Stomach (tissue), 9 donors: ENCODE data around the gene SERPINF2. TPM values are rescaled to one million over a fixed set of nuclear protein-coding genes. Genes with fewer than 3 reads are reported as not detected.
A peak's percentile ranks its signal among the peaks of the same experiment; 100 is the strongest.

Experiments used
- DNase-seq, 2 donors: peaks; one replicate each; pipeline versions ENCODE4 v3.0.0 to v3.0.0-alpha.2; 2013 to 2019
- H3K27ac ChIP-seq, 5 donors: fragments of 200-600 bp in 4 of 5; sonication (generic) in 4 of 5; one replicate each; pipeline ENCODE4 v1.5.1; 2013 to 2019; ENCODE audit warnings: mild to moderate bottlenecking in 1 of 5, moderate library complexity in 1 of 5
- H3K27me3 ChIP-seq, 3 donors: fragments of 200-600 bp; sonication (generic); one replicate each; pipeline ENCODE4 v1.5.1; 2017 to 2019; ENCODE audit warnings: mixed run types in 1 of 3
- H3K36me3 ChIP-seq, 4 donors: fragments of 200-600 bp; sonication (generic); 1 replicate in 3 of 4; 2 replicates in 1 of 4; pipeline ENCODE4 v1.5.1; 2016 to 2019
- H3K4me1 ChIP-seq, 4 donors: fragments of 200-600 bp; sonication (generic); one replicate each; pipeline ENCODE4 v1.5.1; 2016 to 2019
- H3K4me3 ChIP-seq, 4 donors: fragments of 200-600 bp; sonication (generic) in 3 of 4; one replicate each; pipeline ENCODE4 v1.5.1; 2016 to 2019; ENCODE audit warnings: mild to moderate bottlenecking in 1 of 4
- H3K9me3 ChIP-seq, 4 donors: fragments of 200-600 bp; sonication (generic); one replicate each; pipeline ENCODE4 v1.5.1; 2016 to 2019
- EP300 ChIP-seq: sonication (generic); formaldehyde crosslinking; IDR thresholded peaks from one replicate; pipeline ENCODE4 v1.6.1; 2017; ENCODE audit warnings: antibody characterized with exemption
- POLR2A ChIP-seq, 4 donors: fragments of 450-650 bp; IDR thresholded peaks; one replicate each; pipeline ENCODE4 v1.6.1; 2016; ENCODE audit warnings: antibody characterized with exemption in 4 of 4, control low read depth in 2 of 4, mild to moderate bottlenecking in 1 of 4, moderate library complexity in 1 of 4
- POLR2AphosphoS5 ChIP-seq, 3 donors: sonication (generic); formaldehyde crosslinking; IDR thresholded peaks; one replicate each; pipeline ENCODE4 v1.6.1; 2016; ENCODE audit warnings: antibody characterized with exemption in 3 of 3
- WGBS, 5 donors: extraction: QIAGEN DNeasy Blood & Tissue Kit in 3 of 5; methylation state at CpG; one replicate each; pipeline versions ENCODE4 v1.1.5 to v1.1.7; 2013 to 2018; 5-methylcytosine and 5-hydroxymethylcytosine counted together
- intact Hi-C: fragments of 100-400 bp; cut with DNase I; formaldehyde crosslinking; loops from one replicate; pipeline ENCODE4 v1.15.1; 2023; ENCODE audit warnings: low total_unique reads
- polyA plus RNA-seq, 3 donors: library from polyadenylated mRNA; stranded (reverse); fragments of 200-250 nt; gene quantifications; one replicate each; pipeline ENCODE4 v1.2.3, GENCODE V29; 2013
- total RNA-seq, 5 donors: library from RNA; depleted of rRNA; stranded (reverse); fragments of >200 nt; gene quantifications; one replicate each; pipeline versions ENCODE4 v1.1.0 to v1.2.3, GENCODE V29; 2014 to 2016
- TF ChIP-seq, protein P1 (sequence below), 7 experiments: fragments of 450-650 bp in 4 of 7; fragments of 200-600 bp in 3 of 7; sonication (generic) in 3 of 7; IDR thresholded peaks; one replicate each; pipeline ENCODE4 v1.5.1; 2016 to 2019; ENCODE audit warnings: antibody characterized with exemption in 7 of 7, control low read depth in 2 of 7, mild to moderate bottlenecking in 1 of 7
- donor health status: healthy with polysubstance abuse.
- donor health status: Bipolar disorder and iron deficiency.
- donor health status: healthy.

Gene SERPINF2
- total and polyA plus RNA-seq, 8 donors, result 0.45 to 5.2 (median 1.3) TPM

DNA sequence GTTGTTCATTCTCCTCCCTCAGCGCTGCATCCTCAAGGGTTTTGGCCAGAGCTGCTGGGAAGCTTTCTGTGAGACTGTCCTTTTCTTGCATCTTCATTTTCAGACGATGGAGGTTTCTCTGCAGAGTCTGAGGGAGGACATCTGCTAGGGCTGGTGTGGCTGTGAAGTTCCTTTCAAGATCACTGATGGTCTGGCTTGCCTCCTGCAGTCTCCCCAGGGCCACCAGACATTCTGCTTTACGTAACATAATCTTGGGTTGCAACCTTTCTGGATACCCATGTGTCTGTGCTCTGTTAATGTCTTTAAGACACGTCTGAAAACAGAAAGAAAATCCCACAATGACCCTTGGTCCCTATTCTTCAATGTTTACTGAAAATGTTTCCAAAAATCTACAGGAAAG, 58.0 kb downstream of the SERPINF2 start:
- intact Hi-C loops, result no loop called here
- H3K4me1 ChIP-seq, result peaks cover 0 to 16% (median 6%) of the 10 kb centered on the region in 4 donors
- no peak overlapping the region for H3K4me3 ChIP-seq
- 76 to 85% (median 79%) methylated on average over 4 of the region's 4 CpGs for WGBS, 5 donors
- peaks cover 18 to 71% (median 69%) of the 10 kb centered on the region in 4 donors for H3K36me3 ChIP-seq
- no peaks in the 10 kb centered on the region for H3K27me3 ChIP-seq
- DNase-seq, result peak in 1 of 2 donors; percentile 26
- H3K27ac ChIP-seq, result no peak overlapping the region
- no peak for TF ChIP-seq POLR2A (IDR thresholded peaks at IDR 0.05)
- TF ChIP-seq, protein P1, sequence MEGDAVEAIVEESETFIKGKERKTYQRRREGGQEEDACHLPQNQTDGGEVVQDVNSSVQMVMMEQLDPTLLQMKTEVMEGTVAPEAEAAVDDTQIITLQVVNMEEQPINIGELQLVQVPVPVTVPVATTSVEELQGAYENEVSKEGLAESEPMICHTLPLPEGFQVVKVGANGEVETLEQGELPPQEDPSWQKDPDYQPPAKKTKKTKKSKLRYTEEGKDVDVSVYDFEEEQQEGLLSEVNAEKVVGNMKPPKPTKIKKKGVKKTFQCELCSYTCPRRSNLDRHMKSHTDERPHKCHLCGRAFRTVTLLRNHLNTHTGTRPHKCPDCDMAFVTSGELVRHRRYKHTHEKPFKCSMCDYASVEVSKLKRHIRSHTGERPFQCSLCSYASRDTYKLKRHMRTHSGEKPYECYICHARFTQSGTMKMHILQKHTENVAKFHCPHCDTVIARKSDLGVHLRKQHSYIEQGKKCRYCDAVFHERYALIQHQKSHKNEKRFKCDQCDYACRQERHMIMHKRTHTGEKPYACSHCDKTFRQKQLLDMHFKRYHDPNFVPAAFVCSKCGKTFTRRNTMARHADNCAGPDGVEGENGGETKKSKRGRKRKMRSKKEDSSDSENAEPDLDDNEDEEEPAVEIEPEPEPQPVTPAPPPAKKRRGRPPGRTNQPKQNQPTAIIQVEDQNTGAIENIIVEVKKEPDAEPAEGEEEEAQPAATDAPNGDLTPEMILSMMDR (IDR thresholded peaks at IDR 0.05), result no peak
- no peak for TF ChIP-seq POLR2AphosphoS5 (IDR thresholded peaks at IDR 0.05)
- TF ChIP-seq EP300, result no peak
- no peaks in the 10 kb centered on the region for H3K9me3 ChIP-seq

DNA sequence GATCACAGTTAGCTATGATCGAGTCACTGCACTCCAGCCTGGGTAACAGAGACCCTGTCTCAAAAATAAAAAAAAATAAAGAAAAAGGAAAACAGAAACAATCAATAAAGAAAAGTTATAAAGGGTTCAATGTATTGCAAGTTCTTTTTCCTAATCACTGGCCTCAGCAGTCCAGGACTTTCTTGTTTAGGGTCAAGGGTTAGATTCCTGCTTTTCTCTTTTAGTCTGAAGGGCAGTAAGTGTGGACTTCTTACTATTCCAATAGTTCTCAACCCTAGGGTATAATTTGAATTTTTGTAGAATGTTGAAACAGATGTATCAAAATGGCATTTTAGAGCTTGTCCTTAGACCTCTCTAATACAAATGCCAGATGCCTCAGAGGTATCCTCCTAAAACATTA, 59.8 kb downstream of the SERPINF2 start:
- TF ChIP-seq POLR2AphosphoS5 (IDR thresholded peaks at IDR 0.05) (no peak), POLR2A (IDR thresholded peaks at IDR 0.05) (no peak), EP300 (no peak)
- TF ChIP-seq, protein P1 (IDR thresholded peaks at IDR 0.05), result no peak
- Histone ChIP-seq H3K9me3 (no peaks in the 10 kb centered on the region), H3K36me3 (peaks cover 18 to 81% (median 74%) of the 10 kb centered on the region in 4 donors), H3K27me3 (no peaks in the 10 kb centered on the region), H3K4me3 (no peak overlapping the region), H3K4me1 (peaks cover 0 to 5% (median under 1%) of the 10 kb centered on the region in 4 donors), H3K27ac (no peak overlapping the region)
- 94 to 100% (median 97%) methylated on average over 1 of the region's 1 CpG for whole genome bisulfite sequencing, 5 donors
- no peak for DNase-seq
- intact Hi-C loops, result no loop called here

DNA sequence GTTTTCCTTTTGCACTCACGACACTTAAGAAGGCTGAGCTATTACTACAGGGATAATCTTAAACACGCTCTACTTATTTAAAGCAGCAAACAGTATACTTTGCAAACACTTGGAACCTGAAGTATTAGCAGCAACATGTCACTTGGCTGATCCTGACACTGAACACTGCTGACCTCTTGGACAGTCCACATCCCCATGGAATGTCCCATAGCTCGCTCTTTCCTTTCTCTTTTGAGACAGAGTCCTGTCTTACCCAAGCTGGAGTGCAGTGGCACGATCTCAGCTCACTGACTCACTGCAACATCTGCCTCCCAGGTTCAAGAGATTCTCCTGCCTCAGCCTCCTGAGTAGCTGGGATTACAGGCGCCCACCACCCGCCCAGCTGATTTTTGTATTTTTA, 60.6 kb downstream of the SERPINF2 start:
- Histone ChIP-seq H3K27me3 (no peaks in the 10 kb centered on the region), H3K9me3 (no peaks in the 10 kb centered on the region), H3K36me3 (peaks cover 18 to 75% (median 69%) of the 10 kb centered on the region in 4 donors), H3K27ac (no peak overlapping the region), H3K4me1 (no peaks in the 10 kb centered on the region), H3K4me3 (no peak overlapping the region)
- WGBS, 5 donors, result 91 to 97% (median 95%) methylated on average over 6 of the region's 6 CpGs
- DNase-seq, result no peak
- intact Hi-C loops, result no loop called here
- TF ChIP-seq, protein P1 (IDR thresholded peaks at IDR 0.05), result no peak
- no peak for TF ChIP-seq POLR2AphosphoS5 (IDR thresholded peaks at IDR 0.05)
- no peak for TF ChIP-seq POLR2A (IDR thresholded peaks at IDR 0.05)
- no peak for TF ChIP-seq EP300

Other genes with a start within 250 kb of the SERPINF2 start
- gene INPP5K, start 226.3 kb upstream of the SERPINF2 start, total RNA-seq, result 10 to 100 TPM; 38.0 to 97.6 (median 93.4) TPM
- gene INPP5K, start 226.3 kb upstream of the SERPINF2 start, polyA plus RNA-seq, result 10 to 100 TPM; 22.9 to 27.1 (median 26.6) TPM
- gene PITPNA, start 180.1 kb upstream of the SERPINF2 start, total RNA-seq, result 10 to 100 TPM; 12.1 to 61.7 (median 23.9) TPM
- gene PITPNA, start 180.1 kb upstream of the SERPINF2 start, polyA plus RNA-seq, result 10 to 100 TPM; 19.5 to 27.0 (median 21.8) TPM
- gene SLC43A2, start 114.0 kb upstream of the SERPINF2 start, total RNA-seq, result 10 to 100 TPM in 2 of 5 donors, 1 to 10 TPM in 2, under 1 TPM in 1; 0.29 to 15.8 (median 6.5) TPM
- 1 to 10 TPM; 1.8 to 5.9 (median 4.6) TPM for gene SLC43A2, start 114.0 kb upstream of the SERPINF2 start, polyA plus RNA-seq
- 100 to 1,000 TPM in 1 of 5 donors, 10 to 100 TPM in 2, 1 to 10 TPM in 2; 4.1 to 119 (median 53.1) TPM for gene SCARF1, start 97.1 kb upstream of the SERPINF2 start, total RNA-seq
- gene SCARF1, start 97.1 kb upstream of the SERPINF2 start, polyA plus RNA-seq, result 1 to 10 TPM; 1.4 to 2.7 (median 2.0) TPM
- gene RILP, start 93.0 kb upstream of the SERPINF2 start, total RNA-seq, result 100 to 1,000 TPM in 1 of 5 donors, 10 to 100 TPM in 3, 1 to 10 TPM in 1; 8.6 to 284 (median 39.1) TPM
- gene RILP, start 93.0 kb upstream of the SERPINF2 start, polyA plus RNA-seq, result 10 to 100 TPM; 15.6 to 32.4 (median 19.2) TPM
- 100 to 1,000 TPM; 126 to 252 (median 201) TPM for gene PRPF8, start 58.0 kb upstream of the SERPINF2 start, total RNA-seq
- 10 to 100 TPM; 33.6 to 83.4 (median 38.4) TPM for gene PRPF8, start 58.0 kb upstream of the SERPINF2 start, polyA plus RNA-seq
- 1 to 10 TPM; 4.5 to 9.6 (median 8.1) TPM for gene TLCD2, start 32.5 kb upstream of the SERPINF2 start, total RNA-seq
- gene TLCD2, start 32.5 kb upstream of the SERPINF2 start, polyA plus RNA-seq, result 1 to 10 TPM; 2.8 to 3.7 (median 3.1) TPM
- gene WDR81, start 18.2 kb upstream of the SERPINF2 start, total RNA-seq, result 10 to 100 TPM; 13.4 to 56.5 (median 14.0) TPM
- 10 to 100 TPM in 2 of 3 donors, 1 to 10 TPM in 1; 9.3 to 10.6 (median 10.2) TPM for gene WDR81, start 18.2 kb upstream of the SERPINF2 start, polyA plus RNA-seq
- 100 to 1,000 TPM in 4 of 5 donors, 10 to 100 TPM in 1; 72.4 to 334 (median 186) TPM for gene SERPINF1, start 19.2 kb downstream of the SERPINF2 start, total RNA-seq
- 100 to 1,000 TPM in 1 of 3 donors, 10 to 100 TPM in 2; 45.5 to 126 (median 68.9) TPM for gene SERPINF1, start 19.2 kb downstream of the SERPINF2 start, polyA plus RNA-seq
- gene SMYD4, start 87.0 kb downstream of the SERPINF2 start, total RNA-seq, result 10 to 100 TPM in 3 of 5 donors, 1 to 10 TPM in 2; 4.7 to 21.0 (median 12.1) TPM
- gene SMYD4, start 87.0 kb downstream of the SERPINF2 start, polyA plus RNA-seq, result 1 to 10 TPM; 2.7 to 6.6 (median 3.8) TPM
- gene RPA1, start 87.1 kb downstream of the SERPINF2 start, total RNA-seq, result 10 to 100 TPM; 10.3 to 57.5 (median 27.7) TPM
- gene RPA1, start 87.1 kb downstream of the SERPINF2 start, polyA plus RNA-seq, result 10 to 100 TPM; 14.9 to 24.7 (median 22.9) TPM